Measurements from ENCODE around the gene ATP13A3. TPM values are rescaled to one million over a fixed set of nuclear protein-coding genes. Genes with fewer than 3 reads are reported as not detected.

ATP13A3 gene
- total and polyA plus RNA-seq, 10 of the 15 experiments (the other 5 are each of a cell fraction or from before 2014, with no cell fraction given) = 14.0 to 108 (median 69.5) TPM

GRCh38 chr3:194379651-194380050 is 107.2 kb downstream of the ATP13A3 start:
- POLR2A ChIA-PET = no interaction called here
- Histone ChIP-seq H3K27ac (ENCODE audit: control insufficient read depth, insufficient read depth) (no peak overlapping the region), H3K27me3 (replicated peaks in 1 of 2; ENCODE audit: control insufficient read depth in 2 of 2, insufficient read depth in 2 of 2, low read length in 1 of 2) (no peaks in the 10 kb centered on the region; a peak in 2 of 4 replicates), H3K9ac (ENCODE audit: control insufficient read depth, insufficient read depth, low read length) (no peak overlapping the region), H3K4me1 (ENCODE audit: control insufficient read depth, insufficient read depth, low read length) (no peaks in the 10 kb centered on the region), H3K9me3 (replicated peaks; ENCODE audit: control insufficient read depth, insufficient read depth, low read length) (no peaks in the 10 kb centered on the region), H3K4me3 (no peak overlapping the region), H4K20me1 (ENCODE audit: control insufficient read depth, insufficient read depth) (no peaks in the 10 kb centered on the region), H3K36me3 (ENCODE audit: control insufficient read depth in 2 of 2, insufficient read depth in 2 of 2, low read length in 1 of 2) (no peaks in the 10 kb centered on the region), H3K79me2 (ENCODE audit: control insufficient read depth, insufficient read depth, low read length) (no peaks in the 10 kb centered on the region), H3K4me2 (ENCODE audit: control insufficient read depth, insufficient read depth) (no peak overlapping the region), H2AFZ (ENCODE audit: control insufficient read depth, low read depth, low read length) (no peak overlapping the region)
- WGBS (ENCODE audit: insufficient coverage, insufficient replicate concordance, low lambda C conversion rate, missing lambda C conversion rate) = 68% methylated on average over 9 of the region's 9 CpGs
- in situ Hi-C loops (cut with MboI) = no loop called here
- no TSS peak for BruUV-seq (replicated peaks)
- ATAC-seq (no peak), FAIRE-seq (no peak), DNase-seq (ENCODE audit: low read depth, low spot score) (no peak)
- intact Hi-C loops (cut with micrococcal nuclease; ENCODE audit: unreplicated experiment) = no loop called here
- TF ChIP-seq SIN3A (IDR thresholded peaks at IDR 0.05; ENCODE audit: low read depth, low read length) (no peak), CEBPB (IDR thresholded peaks at IDR 0.05; ENCODE audit: borderline replicate concordance in 1 of 2, low read depth in 2 of 2, low read length in 2 of 2) (no peak), TCF3 (IDR thresholded peaks at IDR 0.05; ENCODE audit: borderline replicate concordance, insufficient read depth, low read depth, low read length) (no peak), RBBP5 (conservative IDR thresholded peaks at IDR 0.05) (no peak), CHD1 (IDR thresholded peaks at IDR 0.05; ENCODE audit: low read depth, low read length) (no peak), CEBPZ (IDR thresholded peaks at IDR 0.05; ENCODE audit: low read depth, low read length) (no peak), PKNOX1 (IDR thresholded peaks at IDR 0.05) (no peak), E2F8 (IDR thresholded peaks at IDR 0.05; ENCODE audit: low read depth, partially characterized antibody) (no peak), SMARCA5 (IDR thresholded peaks at IDR 0.05) (no peak), SMAD1 (IDR thresholded peaks at IDR 0.05; ENCODE audit: low read depth, partially characterized antibody) (no peak), HDAC2 (IDR thresholded peaks at IDR 0.05) (no peak), ATF7 (IDR thresholded peaks at IDR 0.05; ENCODE audit: low read depth) (no peak), ELK1 (IDR thresholded peaks at IDR 0.05; ENCODE audit: low read depth, low read length) (no peak), STAT1 (conservative IDR thresholded peaks at IDR 0.05) (no peak), TBL1XR1 (IDR thresholded peaks at IDR 0.05; ENCODE audit: low read depth, low read length) (no peak), SUZ12 (IDR thresholded peaks at IDR 0.05; ENCODE audit: unreplicated experiment) (no peak), POLR2AphosphoS5 (IDR thresholded peaks at IDR 0.05; ENCODE audit: low read length) (no peak), JUND (IDR thresholded peaks at IDR 0.05; ENCODE audit: low read depth, low read length) (no peak), CHD4 (IDR thresholded peaks at IDR 0.05) (no peak)
- CTCF ChIA-PET = no interaction called here
- SMC1A ChIA-PET (ENCODE audit: uncharacterized antibody, unreplicated experiment) = interaction anchor here (0.5 kb wide), 1 partner anchor 71 kb away, joined by 3 read pairs; no protein-coding TSS in a partner anchor
- RAD21 ChIA-PET (ENCODE audit: unreplicated experiment) = no interaction called here
